Raji (cell line): Measurements from ENCODE around the gene GSTM2.
"Not testable (repeated sequence)": the region's sequence is repeated elsewhere in the genome, so short reads cannot be mapped to it uniquely, and the experiment has no call there.

Experiments used
- POLR2A ChIP-seq: IDR thresholded peaks from 2 replicates; pipeline ENCODE4 v1.6.1; 2011; ENCODE audit warnings: low read depth, low read length, control low read depth; ENCODE audit not compliant: insufficient read depth

Gene GSTM2

DNA sequence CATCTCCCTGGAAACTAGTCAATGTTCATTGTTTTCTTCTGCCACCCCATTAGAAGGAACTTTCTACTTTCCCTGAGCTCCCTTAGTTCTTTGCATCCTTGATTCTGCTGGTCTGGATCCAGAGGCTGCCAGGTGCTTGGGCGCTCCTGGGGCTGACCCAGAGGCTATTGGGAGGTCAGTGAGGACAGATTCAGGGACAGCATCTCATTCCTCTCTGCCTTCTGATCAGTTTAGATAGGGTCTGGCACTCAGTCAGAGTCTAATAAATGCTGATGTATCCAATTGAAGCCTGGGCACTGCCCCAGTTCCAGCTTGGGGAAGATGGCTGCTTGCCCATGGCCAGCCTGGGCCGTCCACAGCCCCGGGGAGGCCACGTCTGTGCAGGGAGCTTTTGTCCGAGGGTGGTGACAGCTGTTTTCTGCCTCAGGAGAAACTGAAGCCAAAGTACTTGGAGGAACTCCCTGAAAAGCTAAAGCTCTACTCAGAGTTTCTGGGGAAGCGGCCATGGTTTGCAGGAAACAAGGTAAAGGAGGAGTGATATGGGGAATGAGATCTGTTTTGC is 22.1 kb downstream of the GSTM2 start:
- no peak for TF ChIP-seq POLR2A

DNA sequence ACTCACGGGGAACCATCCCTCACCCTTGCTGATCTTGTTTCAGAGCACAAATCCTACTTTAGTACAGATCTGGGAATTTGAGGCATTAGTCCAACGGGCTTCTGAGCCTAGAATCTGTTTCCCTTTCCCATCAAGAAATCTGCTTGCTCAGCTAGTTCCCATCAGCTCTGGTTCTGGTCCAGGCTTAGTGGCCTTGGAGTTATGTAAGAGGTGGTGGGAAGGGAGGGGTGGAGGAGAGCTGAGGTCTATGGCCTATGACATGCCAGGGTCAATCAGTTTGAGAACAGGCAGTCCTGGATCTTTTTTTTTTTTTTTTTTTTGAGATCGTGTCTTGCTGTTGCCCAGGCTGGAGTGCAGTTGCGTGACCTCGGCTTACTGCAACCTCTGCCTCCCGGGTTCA is 23.9 kb downstream of the GSTM2 start:
- no peak for TF ChIP-seq POLR2A

DNA sequence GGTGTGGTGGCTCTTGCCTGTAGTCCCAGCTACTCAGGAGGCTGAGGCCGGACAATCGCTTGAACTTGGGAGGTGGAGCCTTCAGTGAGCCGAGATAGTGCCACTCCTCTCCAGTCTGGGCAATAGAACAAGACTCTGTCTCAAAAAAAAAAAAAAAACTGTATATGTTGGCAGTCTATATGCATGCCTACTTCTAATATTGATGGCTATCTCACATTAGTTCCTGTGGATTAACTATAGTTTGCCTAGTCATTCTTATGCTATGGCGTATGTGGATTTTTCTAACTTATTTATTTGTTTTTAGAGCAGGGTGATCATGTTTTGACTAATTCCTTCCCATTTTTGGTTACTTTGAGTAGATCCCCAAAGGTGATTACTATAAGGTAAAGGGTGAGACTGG is 29.2 kb downstream of the GSTM2 start:
- TF ChIP-seq POLR2A = no peak

DNA sequence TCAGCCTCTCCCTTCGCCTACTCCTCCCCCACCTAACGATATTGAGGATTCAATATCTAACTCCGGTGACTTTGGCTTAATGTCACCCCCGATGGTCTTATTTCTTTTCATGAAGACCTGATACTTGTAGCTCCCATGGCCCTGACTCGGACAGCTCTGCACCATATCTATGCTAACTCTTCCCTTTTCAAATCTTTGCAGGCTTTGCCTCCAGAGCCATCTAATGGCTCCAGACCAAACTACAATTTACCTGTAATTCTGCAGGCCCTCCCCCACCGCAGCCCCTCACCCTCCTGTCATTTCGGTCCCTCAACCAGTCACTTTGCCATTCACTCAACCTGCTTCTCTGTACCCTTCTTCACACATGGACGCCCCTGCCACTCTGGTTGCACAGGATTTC is 36.3 kb downstream of the GSTM2 start:
- TF ChIP-seq POLR2A = no peak

DNA sequence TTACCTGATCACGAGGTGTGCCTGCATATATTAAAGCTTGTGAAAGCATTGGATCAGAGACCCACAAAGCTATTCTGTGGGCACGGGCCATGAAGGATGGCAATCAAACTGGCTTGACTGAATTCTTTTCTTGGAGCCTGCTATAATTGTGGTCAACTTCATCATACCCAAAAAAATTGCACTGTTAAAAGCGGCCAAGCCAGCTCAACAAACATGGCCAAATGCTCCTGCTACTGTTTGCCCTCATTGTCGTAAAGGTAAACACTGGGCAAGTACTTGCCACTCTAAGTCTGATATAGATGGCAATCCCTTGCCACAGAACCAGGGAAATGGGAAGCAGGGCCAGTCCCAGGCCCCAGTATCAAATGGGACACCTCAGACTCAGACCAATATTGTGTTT is 37.6 kb downstream of the GSTM2 start:
- TF ChIP-seq POLR2A = no peak

DNA sequence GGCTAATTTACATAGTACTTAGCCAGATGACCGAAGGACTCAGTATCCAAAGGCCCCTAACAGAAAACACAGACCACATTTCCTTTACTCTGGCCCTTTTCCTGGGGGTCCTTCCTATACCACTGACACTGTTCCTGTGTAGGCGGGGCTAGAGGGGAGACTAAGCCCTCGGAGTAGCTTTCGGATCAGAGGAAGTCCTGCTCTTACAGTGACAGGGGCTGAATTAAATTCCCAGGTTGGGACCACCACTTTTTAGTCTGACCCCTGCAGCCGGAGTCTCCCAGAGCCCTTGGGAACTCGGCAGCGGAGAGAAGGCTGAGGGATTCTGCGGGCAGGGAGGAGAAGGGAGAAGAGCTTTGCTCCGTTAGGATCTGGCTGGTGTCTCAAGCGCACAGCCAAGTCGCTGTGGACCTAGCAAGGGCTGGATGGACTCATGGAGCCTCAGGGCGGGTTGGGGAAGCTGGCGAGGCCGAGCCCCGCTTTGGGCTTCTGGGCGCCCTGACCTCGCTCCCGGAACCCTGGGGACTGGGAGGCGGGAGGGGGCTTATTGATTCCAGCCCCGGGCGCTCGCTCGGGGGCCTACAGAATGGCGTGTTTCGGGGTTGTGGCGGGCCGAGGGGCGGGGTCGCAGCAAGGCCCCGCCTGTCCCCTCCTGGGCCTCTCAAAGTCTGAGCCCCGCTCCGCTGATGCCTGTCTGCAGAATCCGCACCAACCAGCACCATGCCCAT is 43.9 kb downstream of the GSTM2 start, which contains the start of gene GSTM5:
Gene GSTM5, plus strand, starts transcription at position 659 of the 728 bp plus-strand sequence. Its CDS starts 62 bp downstream, at position 721.
- TF ChIP-seq POLR2A = not testable (repeated sequence)

DNA sequence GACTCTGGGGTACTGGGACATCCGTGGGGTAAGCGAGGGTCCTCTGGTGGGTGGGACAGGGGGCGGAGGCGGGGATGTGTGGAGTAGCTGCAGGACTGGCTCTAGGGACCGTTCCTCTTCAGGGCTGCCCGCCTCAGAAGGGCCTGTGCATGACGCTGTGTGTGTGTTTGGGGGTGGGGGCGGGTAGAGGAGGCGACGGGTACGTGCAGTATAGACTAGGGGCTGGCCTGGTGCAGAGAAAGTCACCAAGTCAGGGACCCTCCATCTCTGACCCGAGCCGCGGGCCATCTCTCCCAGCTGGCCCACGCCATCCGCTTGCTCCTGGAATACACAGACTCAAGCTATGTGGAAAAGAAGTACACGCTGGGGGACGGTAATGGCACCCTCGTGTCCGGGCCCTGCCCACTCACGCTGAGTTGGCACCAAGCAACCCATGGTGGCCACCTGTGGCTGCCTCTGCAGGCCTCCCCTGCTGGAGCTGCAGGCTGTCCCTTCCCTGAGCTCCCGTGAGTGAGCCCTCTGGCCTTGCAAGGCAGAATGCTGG is 44.5 kb downstream of the GSTM2 start:
- TF ChIP-seq POLR2A = no peak

DNA sequence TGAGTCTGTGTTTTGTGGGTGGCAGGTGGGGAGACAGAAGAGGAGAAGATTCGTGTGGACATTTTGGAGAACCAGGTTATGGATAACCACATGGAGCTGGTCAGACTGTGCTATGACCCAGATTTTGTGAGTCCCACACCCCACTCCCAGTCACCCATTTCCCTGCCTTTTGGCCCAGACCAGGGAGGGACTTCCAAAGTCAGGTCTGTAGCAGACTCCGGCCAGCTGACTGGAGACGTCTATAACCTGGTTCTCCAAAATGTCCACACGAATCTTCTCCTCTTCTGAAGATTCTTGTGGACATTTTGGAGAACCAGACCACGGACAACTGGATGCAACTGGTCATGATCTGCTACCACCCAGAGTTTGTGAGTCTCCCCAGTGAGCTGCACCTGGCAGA is 45.8 kb downstream of the GSTM2 start:
- TF ChIP-seq POLR2A = no peak

DNA sequence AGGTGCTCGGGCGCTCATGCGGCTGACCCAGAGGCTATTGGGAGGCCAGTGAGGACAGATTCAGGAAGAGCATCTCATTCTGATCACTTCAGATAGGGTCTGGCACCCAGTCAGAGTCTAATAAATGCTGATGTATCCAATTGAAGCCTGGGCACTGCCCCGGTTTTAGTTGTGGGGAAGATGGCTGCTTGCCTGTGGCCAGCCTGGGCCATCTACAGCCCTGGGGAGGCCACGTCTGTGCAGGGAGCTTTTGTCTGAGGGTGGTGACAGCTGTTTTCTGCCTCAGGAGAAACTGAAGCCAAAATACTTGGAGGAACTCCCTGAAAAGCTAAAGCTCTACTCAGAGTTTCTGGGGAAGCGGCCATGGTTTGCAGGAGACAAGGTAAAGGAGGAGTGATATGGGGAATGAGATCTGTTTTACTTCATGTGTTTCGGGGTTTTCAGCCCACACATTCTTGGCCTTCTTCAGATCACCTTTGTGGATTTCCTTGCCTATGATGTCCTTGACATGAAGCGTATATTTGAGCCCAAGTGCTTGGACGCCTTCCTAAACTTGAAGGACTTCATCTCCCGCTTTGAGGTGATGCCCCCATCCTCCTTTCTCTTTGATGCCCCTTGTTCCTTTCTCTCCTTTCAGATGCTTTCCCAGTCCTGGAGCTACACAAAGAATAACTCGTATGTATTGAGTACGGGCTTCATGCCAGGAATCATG is 47.0 kb downstream of the GSTM2 start:
- TF ChIP-seq POLR2A = no peak

DNA sequence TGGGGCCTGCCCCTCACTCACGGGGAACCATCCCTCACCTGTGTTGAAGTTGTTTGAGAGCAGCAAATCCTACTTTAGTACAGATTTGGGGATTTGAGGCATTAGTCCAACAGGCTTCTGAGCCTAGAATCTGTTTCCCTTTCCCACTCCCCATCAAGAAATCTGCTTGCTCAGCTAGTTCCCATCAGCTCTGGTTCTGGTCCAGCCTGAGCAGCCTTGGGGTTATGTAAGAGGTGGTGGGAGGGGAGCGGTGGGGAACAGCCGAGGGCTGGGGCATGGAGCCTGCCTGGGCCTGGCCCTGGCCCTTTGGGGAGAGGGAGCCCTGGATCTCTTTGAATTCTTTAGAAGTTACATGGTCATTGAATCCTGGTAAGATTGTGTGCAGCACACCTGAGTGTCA is 48.3 kb downstream of the GSTM2 start:
- no peak for TF ChIP-seq POLR2A

DNA sequence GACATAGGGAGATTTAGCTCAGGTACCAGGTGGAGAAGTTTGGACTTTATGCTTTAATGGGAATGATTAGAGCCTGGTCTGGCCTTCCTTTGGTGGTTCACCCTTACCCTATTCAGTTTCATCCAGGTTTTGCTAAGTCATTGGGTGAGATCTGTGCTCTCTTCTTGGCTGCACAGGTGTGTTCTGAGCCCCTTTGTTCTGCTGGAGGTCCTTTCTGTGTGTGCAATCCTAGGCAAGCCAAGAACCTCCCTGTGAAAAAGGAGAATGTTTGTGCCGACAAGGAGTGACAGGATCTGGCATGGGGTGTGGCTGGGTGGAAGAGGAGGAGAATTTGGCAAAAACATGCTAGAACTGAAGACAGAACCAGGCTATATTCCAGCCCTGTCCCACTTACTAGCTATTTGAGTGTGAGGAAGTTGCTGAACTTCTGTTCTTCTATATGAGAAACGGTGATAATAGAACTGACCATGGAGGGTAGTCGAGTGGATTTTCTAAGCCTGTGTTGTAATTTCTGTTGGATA is 48.8 kb downstream of the GSTM2 start:
- TF ChIP-seq POLR2A = no peak

DNA sequence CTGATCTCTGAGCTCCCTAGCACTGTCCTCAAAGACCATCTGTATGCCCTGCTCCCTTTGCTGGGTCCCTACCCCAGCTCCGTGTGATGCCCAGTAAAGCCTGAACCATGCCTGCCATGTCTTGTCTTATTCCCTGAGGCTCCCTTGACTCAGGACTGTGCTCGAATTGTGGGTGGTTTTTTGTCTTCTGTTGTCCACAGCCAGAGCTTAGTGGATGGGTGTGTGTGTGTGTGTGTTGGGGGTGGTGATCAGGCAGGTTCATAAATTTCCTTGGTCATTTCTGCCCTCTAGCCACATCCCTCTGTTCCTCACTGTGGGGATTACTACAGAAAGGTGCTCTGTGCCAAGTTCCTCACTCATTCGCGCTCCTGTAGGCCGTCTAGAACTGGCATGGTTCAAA is 49.9 kb downstream of the GSTM2 start:
- no peak for TF ChIP-seq POLR2A

DNA sequence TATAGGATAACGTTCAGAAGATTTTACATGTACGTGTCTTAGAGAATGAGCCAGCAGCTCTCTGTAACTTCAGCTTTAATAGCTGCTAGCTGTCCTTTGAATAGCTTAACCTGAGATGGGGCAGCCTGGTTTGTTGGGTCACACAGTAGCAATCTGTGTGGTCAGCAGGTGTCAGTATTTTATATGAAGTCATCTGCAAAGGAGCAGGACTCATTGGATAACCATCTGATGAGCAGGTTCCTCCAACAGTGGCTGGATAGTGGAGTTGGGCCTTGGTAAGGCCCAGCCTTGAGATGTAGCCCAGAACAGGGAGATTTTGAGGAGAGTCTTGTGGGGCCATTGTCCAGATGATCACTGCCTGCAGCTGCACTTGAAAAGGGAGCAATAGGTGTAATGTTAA is 50.6 kb downstream of the GSTM2 start:
- TF ChIP-seq POLR2A = no peak

DNA sequence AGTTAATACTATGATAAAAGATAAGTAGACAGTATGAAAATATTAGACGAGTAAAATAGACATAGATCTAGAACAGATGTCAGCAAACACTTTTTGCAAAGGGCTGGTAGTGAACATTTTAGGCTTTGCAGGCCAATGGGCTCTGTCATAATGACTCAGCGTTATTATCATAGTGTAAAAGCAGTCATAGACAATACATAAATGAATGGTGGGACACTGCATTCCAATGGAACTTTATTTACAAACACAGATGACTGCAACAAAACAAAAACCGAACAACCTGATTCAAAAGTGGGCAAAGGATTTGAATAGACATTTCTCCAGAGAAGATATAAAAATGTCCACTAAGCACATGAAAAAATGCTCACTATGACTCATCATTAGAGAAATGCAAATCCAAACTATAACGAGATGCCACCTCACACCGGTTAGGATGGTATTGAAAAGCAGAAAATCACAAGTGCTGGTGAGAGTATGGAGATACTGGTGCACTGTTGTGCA is 51.5 kb downstream of the GSTM2 start:
- TF ChIP-seq POLR2A = no peak

DNA sequence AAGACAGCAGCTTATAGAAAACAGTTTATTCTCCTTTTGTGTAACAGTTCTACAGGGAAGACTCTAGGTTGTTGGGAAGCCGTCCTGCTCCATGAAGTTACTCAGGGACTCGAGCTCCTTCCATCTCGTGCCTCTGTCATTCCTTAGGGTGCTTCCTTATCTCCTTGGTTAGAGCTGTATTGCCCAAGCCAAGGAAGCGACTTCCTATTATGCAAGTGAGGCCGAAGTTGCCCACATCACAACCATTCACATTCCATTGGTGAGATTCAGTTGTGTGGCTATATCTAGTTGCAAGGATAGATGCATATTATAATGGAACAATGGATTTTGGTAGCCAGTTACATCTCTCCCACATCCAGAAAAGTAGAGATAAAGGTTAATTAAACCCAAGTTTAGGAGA is 53.2 kb downstream of the GSTM2 start:
- no peak for TF ChIP-seq POLR2A

DNA sequence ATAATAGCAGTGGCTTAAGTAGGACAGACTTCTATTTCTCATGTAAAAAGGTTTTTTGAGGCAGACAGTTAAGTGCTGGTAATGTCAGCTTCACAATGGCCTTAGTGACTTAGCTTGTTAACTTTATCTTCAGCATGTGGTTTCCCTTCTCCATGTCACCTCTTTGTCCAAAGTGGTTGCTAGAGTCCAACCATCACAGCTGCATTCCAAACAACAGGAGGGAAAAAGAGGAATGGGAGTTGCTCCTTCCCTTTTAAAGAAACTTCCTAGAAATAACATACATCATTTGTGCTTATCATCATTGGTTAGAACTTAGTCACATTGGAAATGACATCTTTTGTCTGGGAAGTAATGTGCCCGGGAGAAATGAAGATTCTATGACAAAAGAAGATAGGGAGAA is 54.1 kb downstream of the GSTM2 start:
- no peak for TF ChIP-seq POLR2A
